ENCODE results near the gene PP2D1. TPM values are rescaled to one million over a fixed set of nuclear protein-coding genes. Genes with fewer than 3 reads are reported as not detected.
"Not testable (repeated sequence)": the region's sequence is repeated elsewhere in the genome, so short reads cannot be mapped to it uniquely, and the experiment has no call there.

The PP2D1 gene
- total RNA-seq, 3 donors from 2014 or later (not counting 1 experiment from before 2014, with no cell fraction given) = not detected

GRCh38 chr3:19961960-19962359 is 50.1 kb downstream of the PP2D1 start:
- no peak for TF ChIP-seq CTCF (IDR thresholded peaks at IDR 0.05)
- Mint-ChIP-seq H3K36me3 (no peaks in the 10 kb centered on the region), H3K27me3 (ENCODE audit: low read depth in 2 of 2) (no peaks in the 10 kb centered on the region), H3K4me1 (peaks cover 76 to 81% of the 10 kb centered on the region in 2 donors), H3K27ac (peak overlapping the region; percentile 44 to 76), H3K4me3 (no peak overlapping the region), H3K9me3 (no peaks in the 10 kb centered on the region)
- intact Hi-C loops (cut with micrococcal nuclease) = no loop called here
- Histone ChIP-seq H3K27me3 (ENCODE audit: control insufficient read depth, insufficient read depth, low read length) (no peaks in the 10 kb centered on the region), H3K4me3 (ENCODE audit: low read length) (no peak overlapping the region), H3K36me3 (ENCODE audit: control insufficient read depth, insufficient read depth, low read length) (peaks cover 4% of the 10 kb centered on the region), H3K27ac (ENCODE audit: low read length) (no peak overlapping the region), H3K4me1 (ENCODE audit: control insufficient read depth, insufficient read depth, low read length) (peaks cover 7% of the 10 kb centered on the region), H3K9me3 (ENCODE audit: control insufficient read depth, insufficient read depth, low read length) (no peaks in the 10 kb centered on the region)
- WGBS (ENCODE audit: insufficient coverage) = 96% methylated on average over 4 of the region's 4 CpGs
- ATAC-seq = no peak
- no peak for DNase-seq

GRCh38 chr3:19960696-19961095 is 51.4 kb downstream of the PP2D1 start:
- H3K36me3 Mint-ChIP-seq = no peaks in the 10 kb centered on the region
- peak overlapping the region in 1 of 2 donors; percentile 40 for H3K27ac Mint-ChIP-seq
- H3K4me3 Mint-ChIP-seq = no peak overlapping the region
- no peak for TF ChIP-seq CTCF (IDR thresholded peaks at IDR 0.05)
- DNase-seq (no peak), ATAC-seq (no peak)
- Histone ChIP-seq H3K36me3 (ENCODE audit: control insufficient read depth, insufficient read depth, low read length) (peaks cover 14% of the 10 kb centered on the region), H3K4me1 (ENCODE audit: control insufficient read depth, insufficient read depth, low read length) (peaks cover 7% of the 10 kb centered on the region), H3K4me3 (ENCODE audit: low read length) (no peak overlapping the region), H3K27me3 (ENCODE audit: control insufficient read depth, insufficient read depth, low read length) (no peaks in the 10 kb centered on the region), H3K27ac (ENCODE audit: low read length) (no peak overlapping the region), H3K9me3 (ENCODE audit: control insufficient read depth, insufficient read depth, low read length) (no peaks in the 10 kb centered on the region)
- H3K27me3 Mint-ChIP-seq (ENCODE audit: low read depth in 2 of 2) = no peaks in the 10 kb centered on the region
- H3K9me3 Mint-ChIP-seq = no peaks in the 10 kb centered on the region
- peaks cover 65 to 73% of the 10 kb centered on the region in 2 donors for H3K4me1 Mint-ChIP-seq
- WGBS (ENCODE audit: insufficient coverage) = 81% methylated on average over 3 of the region's 4 CpGs
- intact Hi-C loops (cut with micrococcal nuclease) = no loop called here

- Mint-ChIP-seq H3K27ac (peak overlapping the region in 1 of 2 donors; percentile 40), H3K4me3 (no peak overlapping the region), H3K9me3 (no peaks in the 10 kb centered on the region), H3K27me3 (ENCODE audit: low read depth in 2 of 2) (no peaks in the 10 kb centered on the region), H3K36me3 (peaks cover 6% of the 10 kb centered on the region), H3K4me1 (peaks cover 68 to 69% of the 10 kb centered on the region in 2 donors)
- TF ChIP-seq CTCF (IDR thresholded peaks at IDR 0.05) = no peak
- DNase-seq (no peak), ATAC-seq (no peak)
- 98% methylated on average over 2 of the region's 4 CpGs for WGBS (ENCODE audit: insufficient coverage)
- Histone ChIP-seq H3K36me3 (ENCODE audit: control insufficient read depth, insufficient read depth, low read length) (peaks cover 23% of the 10 kb centered on the region), H3K27me3 (ENCODE audit: control insufficient read depth, insufficient read depth, low read length) (no peaks in the 10 kb centered on the region), H3K4me1 (ENCODE audit: control insufficient read depth, insufficient read depth, low read length) (peaks cover 3% of the 10 kb centered on the region), H3K9me3 (ENCODE audit: control insufficient read depth, insufficient read depth, low read length) (no peaks in the 10 kb centered on the region), H3K4me3 (ENCODE audit: low read length) (no peak overlapping the region), H3K27ac (ENCODE audit: low read length) (no peak overlapping the region)
- intact Hi-C loops (cut with micrococcal nuclease) = no loop called here
Measured at GRCh38 chr3:19959505-19959904, 52.6 kb downstream of the PP2D1 start.

- H3K27me3 ChIP-seq (ENCODE audit: control insufficient read depth, insufficient read depth, low read length); H3K27me3 Mint-ChIP-seq (ENCODE audit: low read depth in 2 of 2); ATAC-seq; H3K4me1 ChIP-seq (ENCODE audit: control insufficient read depth, insufficient read depth, low read length); H3K9me3 Mint-ChIP-seq; H3K27ac ChIP-seq (ENCODE audit: low read length); intact Hi-C loops (cut with micrococcal nuclease); H3K27ac Mint-ChIP-seq; DNase-seq; H3K9me3 ChIP-seq (ENCODE audit: control insufficient read depth, insufficient read depth, low read length); H3K4me3 Mint-ChIP-seq; H3K4me3 ChIP-seq (ENCODE audit: low read length); H3K36me3 Mint-ChIP-seq: not testable (repeated sequence)
- H3K36me3 ChIP-seq (ENCODE audit: control insufficient read depth, insufficient read depth, low read length) = peaks cover 33% of the 10 kb centered on the region
- peaks cover 51 to 55% of the 10 kb centered on the region in 2 donors for H3K4me1 Mint-ChIP-seq
- 98% methylated on average over 9 of the region's 9 CpGs for WGBS (ENCODE audit: insufficient coverage)
Measured at GRCh38 chr3:19957354-19957753, 54.7 kb downstream of the PP2D1 start.

Measured in natural killer cell (primary cell).